ENCODE data around the gene EHD3. TPM values are rescaled to one million over a fixed set of nuclear protein-coding genes. Genes with fewer than 3 reads are reported as not detected.
A peak's percentile ranks its signal among the peaks of the same experiment; 100 is the strongest.

The EHD3 gene
- 4.0 and 14.5 TPM in 2 replicates for total RNA-seq

DNA sequence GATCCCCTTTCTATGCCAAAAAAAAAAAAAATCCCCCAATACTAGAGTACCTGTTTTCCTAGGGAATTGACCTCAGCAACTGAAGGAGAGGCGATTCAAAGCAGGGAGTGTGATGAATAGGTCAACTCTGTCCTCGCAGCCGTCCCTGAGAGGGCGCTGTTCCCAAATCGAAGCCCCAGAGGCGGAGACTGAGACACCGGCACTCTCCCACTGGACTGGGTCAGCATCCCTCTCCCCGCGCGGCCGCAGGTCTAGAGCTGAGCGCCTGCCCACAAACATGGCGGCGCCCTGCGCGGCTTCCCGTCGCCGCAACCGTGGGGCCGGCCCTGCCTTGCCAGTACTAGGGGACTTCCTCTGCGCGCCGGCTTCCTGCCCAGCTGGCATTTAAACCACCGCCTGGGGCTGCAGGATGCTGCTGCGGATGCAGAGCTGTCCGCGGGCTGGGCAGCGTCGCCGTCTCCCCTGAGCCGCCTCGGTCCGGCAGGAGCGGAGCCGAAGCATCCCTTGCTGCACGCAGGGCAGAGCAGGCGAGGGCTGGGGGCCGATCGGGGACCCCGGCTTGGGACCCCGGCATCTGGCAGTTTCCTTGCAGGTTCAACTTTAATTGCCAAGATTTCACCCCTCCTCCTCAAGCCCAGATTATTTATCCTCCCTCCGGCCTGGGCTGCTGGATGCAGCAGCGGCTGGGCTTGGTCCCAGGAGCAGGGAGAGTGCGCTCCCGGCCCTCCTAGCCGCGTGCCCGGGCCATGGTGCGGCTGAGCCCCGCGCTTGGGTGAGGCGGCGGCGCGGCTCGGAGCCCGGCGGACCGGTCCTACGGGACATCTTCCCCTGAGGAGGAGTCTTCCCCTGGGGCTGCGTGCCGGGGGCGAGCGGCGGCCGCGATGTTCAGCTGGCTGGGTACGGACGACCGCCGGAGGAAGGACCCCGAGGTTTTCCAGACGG is at the start of gene EHD3:
EHD3 (plus strand) TSS at position 412 of the 942 bp plus-strand sequence; CDS start at position 882, 470 bp downstream.
- DNase-seq (ENCODE audit: low read depth in 2 of 2): peak; percentile 70 to 75

DNA sequence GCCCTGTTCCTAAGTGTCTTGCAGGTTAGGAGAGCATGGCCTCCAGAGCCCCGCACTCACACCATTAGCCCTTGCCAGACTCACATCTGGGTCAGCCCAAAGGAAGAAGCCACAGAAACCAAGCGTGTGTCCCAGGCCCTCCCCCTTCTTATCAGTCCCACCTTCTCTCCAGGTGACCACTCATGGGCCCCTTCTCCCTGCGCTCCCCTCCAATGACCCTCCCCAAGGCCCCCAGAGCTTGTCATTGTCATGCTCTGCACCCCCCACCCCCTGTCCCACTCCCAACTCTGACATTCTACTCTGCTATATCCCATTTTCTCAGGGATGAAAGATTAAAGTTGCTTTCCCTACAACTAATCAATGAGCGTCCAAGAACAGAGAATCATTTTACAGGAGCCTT is 46.8 kb upstream of the EHD3 start:
- no peak for DNase-seq (ENCODE audit: low read depth in 2 of 2)

DNA sequence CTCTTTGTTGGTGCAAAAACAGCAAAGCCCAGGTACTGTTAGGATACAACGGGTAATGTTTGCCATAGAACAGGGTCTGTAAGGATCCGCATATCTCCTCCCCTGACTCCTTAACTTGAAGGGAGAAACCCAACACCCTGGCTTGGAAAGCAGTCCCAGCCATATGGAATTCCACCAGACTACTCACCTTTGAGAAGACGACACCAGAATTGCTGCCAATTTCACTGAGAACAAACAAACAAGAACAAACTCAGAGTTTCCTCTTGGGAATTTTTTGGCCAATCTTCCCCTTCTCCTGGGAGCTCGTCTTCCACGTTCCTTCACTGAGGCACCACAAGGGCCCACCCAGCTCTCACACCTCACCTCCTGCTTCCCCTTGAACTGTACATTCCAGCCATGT is 45.8 kb upstream of the EHD3 start:
- no peak for DNase-seq (ENCODE audit: low read depth in 2 of 2)

DNA sequence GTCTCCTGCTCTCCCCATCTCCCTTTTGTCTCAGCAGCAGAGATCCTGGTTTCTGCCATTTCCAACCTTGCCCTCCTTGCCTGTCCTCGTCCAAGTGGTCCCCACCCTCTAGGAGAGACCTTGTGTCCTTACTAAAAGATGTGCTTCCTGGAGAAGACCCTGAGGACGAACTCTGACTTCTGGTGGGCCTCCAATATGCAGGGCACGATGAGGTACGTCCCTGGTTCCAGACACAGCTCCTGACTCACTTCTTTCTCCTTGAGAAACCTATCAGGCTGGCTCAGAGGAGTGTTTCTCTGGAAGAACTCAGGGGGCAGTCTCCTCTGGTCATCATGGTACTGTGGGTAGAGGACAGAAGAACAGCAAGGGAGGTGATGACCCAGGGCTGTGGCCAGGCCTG is 44.8 kb upstream of the EHD3 start:
- no peak for DNase-seq (ENCODE audit: low read depth in 2 of 2)

DNA sequence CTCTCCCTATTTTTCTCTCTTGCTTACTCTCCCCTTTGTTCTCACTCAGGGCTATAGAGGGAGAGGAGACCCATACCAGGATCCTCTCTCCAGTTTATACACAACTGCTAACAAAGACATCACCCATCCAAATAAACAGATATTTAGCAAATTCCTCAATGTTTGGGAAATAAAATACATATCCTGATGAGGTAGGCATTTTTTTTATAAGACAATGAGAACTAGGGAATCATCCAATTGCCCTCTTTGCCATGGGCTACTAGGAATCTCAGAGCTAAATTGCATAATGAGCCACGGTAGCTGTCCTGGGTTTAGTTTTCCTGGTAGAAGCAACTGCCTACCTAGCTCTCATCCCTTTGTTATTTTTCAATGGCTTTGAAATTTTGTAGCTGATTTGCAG is 43.8 kb upstream of the EHD3 start:
- no peak for DNase-seq (ENCODE audit: low read depth in 2 of 2)

DNA sequence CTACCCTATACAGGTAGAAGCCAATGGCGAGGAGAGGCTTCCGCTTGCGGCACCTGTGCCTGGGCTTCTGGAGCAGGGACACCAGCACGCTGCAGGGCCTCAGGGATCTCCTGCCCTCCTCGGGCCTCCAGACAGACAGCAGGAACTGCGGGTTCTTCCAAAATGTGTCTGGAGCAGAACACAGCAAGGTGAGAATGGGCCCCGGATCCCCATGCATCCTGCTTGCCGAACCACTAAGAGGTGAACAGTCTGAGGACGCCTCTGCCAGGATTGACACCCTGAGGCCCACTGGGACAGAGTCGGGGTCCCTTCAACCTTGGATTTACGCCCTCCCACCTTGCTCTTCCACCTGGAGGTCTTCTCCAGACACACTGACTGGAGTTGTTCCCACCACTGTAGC is 42.0 kb upstream of the EHD3 start:
- DNase-seq (ENCODE audit: low read depth in 2 of 2): no peak

DNA sequence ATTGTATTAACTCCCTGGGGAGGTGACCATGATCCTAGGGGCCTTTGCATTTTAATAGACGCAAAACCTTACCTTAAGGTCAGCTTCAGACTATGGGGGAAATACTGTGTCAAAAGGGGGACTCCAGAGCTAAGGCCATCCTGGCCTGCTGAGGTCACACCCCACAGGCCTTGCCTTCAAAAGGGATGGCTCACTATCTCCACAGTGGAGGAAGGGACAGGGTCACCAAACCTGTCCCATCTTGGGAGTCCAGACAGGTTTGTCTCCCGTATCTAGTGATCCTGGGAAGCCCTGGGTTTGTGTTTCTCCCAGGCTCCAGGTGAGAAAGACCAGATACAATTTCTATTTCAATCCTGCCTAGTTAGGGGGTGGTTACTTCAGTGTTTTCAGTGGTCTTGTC is 41.6 kb upstream of the EHD3 start:
- no peak for DNase-seq (ENCODE audit: low read depth in 2 of 2)

DNA sequence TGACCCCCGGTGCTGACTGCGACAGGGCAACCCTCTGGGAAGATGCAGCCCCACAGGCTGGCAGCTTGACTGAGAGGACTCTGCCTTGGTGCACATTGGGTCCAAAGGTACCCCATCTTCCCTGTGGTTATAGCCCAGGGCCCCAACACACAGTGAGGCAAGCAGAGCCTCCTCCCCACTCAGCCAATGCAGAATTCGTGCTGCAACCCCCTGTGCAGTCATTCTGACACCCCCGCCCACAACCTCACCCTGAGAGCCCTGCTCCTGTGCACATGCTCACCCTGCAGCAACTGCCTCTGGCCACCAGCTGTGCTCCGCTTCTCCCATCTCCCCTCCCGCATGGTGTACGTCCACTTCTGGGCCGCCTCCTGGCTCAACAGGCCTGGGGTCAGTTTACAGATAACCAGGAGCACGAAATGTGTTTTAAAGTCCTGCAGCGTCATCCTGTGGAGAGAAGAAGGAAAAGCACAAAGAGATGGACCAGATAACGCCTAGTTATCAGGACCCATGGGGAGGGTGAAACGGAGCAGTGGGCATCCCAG is 41.0 kb upstream of the EHD3 start:
- no peak for DNase-seq (ENCODE audit: low read depth in 2 of 2)

DNA sequence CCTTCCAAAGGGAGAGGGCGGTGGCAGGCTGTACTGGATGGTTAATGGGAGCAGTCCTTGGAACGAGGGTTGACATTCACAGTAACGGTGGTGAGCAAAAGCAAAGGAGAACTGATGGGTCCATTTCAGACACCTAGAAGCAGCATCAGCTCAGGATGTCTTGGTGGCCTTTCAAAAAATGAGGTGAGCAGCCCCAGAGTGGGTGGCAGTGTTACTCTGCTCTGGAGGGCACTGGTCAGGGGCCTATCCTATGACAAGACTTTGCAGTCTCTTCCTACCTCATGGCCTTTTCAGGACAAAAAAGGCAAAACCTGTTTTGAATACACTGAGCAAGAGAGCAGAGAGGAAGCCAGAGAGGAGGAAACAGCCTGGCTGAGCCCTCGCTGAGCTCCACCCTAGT is 40.1 kb upstream of the EHD3 start:
- DNase-seq (ENCODE audit: low read depth in 2 of 2): no peak

DNA sequence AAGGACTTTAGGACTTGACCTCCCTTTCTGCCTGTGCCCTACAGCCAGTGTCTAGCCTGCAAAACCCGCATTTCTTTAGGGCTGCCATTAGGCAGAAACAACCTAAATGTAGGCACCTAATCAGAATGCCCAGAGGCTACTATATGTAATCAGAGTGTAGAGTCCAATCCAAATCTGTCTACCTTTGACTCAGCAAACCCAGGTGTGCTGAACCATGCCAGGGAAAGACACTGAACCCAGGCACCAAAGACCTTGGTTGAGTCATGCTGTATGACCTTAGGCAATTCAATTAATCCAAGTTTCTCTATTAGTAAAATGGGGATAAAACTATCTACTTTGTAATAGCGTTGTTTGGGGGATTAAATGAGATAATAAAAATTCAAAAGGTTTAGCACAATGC is 37.3 kb upstream of the EHD3 start:
- no peak for DNase-seq (ENCODE audit: low read depth in 2 of 2)

DNA sequence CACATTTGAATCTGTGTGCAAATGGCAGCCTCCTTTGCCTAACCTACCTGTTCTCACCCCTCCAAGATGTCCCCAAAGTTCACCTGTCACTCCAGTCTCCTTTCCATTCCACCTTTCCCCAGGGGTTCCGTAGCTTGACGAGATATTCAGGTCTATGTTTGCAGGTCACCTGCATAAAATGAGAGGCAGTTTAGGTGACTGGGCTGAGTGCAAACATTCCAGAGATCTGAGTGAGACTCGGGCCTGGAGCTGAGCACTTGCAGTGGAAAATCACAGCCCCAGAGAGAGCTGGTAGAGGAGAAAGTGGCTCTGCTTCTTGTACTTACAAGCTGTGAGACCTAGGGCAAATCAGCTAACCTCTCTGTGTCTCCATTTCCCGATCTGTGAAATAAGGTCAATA is 36.8 kb upstream of the EHD3 start:
- DNase-seq (ENCODE audit: low read depth in 2 of 2): no peak

DNA sequence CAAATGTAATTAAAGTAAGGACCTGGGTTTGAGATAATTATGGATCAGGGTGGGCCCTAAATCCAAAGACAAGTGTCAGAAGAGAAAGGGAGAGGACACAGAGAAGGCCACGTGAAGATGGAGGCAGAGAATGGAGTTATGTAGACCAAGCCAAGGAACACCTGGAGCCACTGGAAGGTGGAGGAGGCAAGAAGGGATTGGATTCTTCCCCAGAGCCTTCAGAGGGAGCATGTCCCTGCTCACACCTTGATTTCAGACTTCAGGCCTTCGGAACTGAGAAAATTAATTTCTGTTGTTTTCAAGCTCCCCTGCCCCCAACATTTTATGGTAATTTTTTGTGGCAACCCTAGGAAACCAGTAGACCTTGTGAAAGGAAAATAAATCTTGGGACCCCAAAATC is 36.3 kb upstream of the EHD3 start:
- DNase-seq (ENCODE audit: low read depth in 2 of 2): no peak

DNA sequence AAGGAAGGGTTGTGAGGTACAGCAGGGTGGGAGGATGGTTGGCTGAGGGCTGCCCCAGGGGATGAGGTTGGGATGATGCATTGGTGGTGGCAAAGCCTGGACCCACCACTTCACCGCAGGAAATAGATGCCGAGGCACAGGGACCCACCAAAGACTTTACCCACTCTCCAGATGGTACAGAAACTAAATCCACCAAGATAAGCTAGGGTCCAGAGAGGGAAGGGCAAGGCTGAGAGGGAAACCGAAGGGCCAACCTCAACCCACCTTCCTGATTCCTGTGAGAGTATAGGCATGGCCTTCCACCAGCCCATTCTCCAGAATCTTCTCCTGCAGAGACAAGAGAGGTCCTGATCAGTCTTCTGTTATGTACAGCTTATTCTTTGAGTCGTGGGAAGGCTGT is 34.7 kb upstream of the EHD3 start:
- no peak for DNase-seq (ENCODE audit: low read depth in 2 of 2)

DNA sequence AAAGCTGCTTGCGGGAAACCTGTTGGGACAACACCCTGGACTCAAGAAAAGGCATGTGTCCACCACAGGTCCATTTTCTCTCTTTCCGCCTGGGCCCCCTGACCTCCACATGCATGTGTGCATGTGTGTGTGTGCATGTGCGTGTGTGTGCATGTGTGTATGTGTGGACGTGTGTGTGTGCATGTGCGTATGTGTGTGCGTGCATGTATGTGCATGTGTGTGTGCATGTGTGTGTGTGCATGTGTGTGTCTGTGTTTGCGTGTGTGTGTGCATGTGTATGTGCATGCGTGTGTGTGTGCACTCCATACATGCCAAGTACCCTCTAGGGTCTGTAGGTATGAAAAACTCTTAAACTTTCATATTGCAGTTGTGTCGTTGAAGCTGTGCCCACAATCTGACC is 33.0 kb upstream of the EHD3 start:
- DNase-seq (ENCODE audit: low read depth in 2 of 2): no peak

DNA sequence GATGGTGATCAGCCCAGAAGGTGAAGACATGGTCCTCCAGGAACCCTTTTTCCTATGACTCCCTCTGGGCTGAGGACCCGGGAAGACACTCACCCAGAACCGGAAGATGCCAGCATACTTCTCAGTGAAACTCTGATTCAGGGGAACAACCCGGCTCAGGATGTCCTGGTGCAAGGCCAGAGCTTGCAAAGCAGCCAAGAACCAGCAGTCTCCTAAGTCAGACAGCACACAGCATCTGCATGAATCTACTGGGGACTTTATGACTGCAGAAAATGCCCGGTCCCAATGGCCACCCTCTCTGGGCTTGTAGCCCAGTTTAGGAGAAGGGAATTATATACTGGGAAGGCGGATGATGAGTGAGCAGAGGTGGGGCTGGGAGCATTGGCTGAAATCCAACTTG is 31.9 kb upstream of the EHD3 start:
- DNase-seq (ENCODE audit: low read depth in 2 of 2): no peak

DNA sequence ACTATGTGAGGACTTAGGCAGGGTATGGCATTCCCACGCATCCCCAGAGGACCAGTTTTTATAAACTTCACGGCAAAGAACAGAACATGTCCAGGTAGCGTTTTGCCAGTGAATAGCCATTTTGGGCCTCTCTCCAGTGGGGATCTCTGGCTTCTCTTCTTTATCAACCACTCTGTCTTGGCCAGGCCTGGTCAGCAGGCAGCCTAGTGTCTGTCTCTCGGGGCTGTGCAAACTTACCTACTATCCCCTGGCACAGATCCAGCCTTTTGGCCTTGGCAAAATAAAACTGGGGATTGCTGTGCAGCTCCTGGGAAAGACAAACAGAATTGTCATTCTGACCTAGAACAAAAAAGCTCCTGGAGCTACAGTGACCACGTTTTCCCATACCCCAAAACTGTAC is 31.1 kb upstream of the EHD3 start:
- DNase-seq (ENCODE audit: low read depth in 2 of 2): no peak

DNA sequence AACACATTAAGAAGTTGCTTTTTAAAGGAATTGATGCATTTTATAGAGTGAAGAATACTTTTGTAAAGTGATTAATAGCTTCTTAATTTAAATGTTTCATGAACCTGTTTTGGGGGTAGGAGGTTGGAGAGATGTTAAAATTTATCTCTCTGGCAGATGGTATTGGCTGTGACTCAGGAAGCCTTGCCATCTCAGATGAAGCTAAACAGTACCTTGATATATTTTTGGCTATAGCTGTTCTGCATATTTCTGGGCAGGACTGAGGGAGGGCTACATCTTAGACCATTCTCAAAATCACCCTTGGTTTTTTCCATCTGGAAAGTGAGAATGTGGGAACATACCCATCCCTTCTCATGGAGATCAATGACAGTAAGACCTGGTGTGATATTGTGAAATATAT is 30.0 kb upstream of the EHD3 start:
- DNase-seq (ENCODE audit: low read depth in 2 of 2): no peak

DNA sequence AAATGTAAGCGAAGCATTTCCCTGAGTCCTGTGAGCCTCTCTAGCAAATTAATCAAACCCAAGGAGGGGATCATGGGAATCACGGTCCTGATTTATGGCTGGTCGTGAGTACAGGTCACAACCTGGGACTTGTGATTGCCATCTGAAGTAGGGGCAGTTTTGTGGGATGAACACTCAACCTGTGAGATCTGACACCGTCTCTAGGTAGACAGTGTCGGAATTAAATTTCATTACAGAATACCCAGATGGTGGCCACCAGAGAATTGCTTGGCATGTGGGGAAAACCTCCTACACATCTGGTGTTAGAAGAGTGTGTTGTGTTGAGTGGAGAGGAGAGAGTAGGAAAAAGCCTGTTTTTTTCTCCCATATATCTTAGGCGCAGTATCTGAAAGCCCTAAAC is 29.2 kb upstream of the EHD3 start:
- no peak for DNase-seq (ENCODE audit: low read depth in 2 of 2)

DNA sequence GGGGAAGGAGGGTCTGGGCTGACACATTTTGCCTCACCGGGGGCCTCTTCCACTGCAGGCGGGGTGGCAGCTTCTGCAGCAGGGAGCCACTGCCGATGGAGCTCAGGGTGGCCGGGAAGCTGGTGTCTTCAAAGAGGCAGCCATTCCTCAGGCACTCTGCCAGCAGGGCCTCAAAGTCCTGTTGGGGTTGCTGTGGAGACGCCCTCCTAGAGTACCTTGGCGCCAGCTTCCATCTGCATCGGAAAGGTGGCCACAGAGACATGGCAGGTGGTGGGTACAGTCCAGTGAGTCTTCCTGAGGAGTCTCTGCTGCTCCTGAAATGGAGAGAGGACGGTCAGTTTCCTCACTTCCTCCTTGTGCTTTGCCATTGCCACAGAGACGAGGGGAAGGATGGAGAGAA is 28.8 kb upstream of the EHD3 start:
- no peak for DNase-seq (ENCODE audit: low read depth in 2 of 2)

DNA sequence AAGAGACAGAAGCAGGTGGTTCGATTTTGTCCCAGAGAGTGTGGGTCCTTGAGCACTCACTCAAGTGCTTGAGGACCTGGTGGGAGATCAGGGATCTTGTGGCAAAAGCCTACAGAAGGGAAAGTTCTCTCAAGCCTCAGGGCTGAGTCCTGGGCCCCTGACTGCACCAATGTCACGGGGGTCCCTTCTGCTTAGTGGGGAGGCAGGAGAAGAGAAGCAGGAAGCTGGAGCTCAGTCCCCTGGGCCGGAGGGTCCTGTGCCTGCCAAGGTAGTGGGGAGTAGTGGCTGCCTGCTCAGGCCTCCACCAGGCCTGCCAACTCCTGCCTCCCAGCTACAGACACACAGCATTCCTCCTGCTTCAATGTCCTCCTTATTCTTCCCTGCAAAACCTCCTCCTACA is 28.3 kb upstream of the EHD3 start:
- DNase-seq (ENCODE audit: low read depth in 2 of 2): no peak

DNA sequence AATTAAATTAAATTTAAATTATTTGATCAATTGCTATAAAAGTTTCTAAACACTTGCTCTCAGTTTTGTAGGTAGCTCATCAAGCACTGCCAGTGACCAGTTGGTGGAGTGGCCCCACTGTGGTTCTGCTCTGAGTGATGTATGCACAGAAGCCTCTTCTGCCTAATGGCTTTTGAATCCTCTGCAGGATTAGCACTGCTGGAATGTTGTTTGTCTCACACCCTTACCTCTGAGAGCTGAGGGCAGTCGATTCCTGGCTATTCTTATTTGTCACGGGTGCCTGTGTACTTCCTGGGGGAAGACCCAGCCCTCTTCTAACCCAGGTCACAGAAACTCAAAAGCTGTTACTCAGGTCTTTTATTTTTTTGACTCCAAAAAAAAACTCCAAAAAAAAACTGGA is 26.2 kb upstream of the EHD3 start:
- no peak for DNase-seq (ENCODE audit: low read depth in 2 of 2)

DNA sequence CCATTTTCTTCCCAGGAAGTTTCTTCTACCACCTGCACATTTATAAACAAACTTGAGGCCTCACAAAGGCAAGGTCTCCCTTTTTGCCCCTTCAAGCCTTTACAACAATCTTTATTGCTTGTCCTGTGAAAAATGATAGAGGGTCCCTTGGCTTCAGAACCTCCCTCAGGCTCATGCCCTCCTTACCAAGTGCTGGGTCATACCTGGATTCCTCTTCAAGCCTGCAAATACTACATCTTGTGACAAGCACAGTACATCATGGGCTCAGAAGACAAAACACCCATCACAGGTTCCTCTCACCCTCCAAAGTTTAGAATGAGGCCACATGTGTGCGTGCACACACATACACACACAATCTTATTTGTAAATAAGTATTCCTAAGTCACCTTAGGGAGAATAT is 25.7 kb upstream of the EHD3 start:
- no peak for DNase-seq (ENCODE audit: low read depth in 2 of 2)
